Fibroblast of skin of right biceps (primary cell): ENCODE data around the gene PRR9.

Source experiments
- DNase-seq: peaks from one replicate; pipeline ENCODE4 v3.0.0-alpha.2; 2013

PRR9 gene

GRCh38 chr1:153231363-153231762 is 14.0 kb downstream of the PRR9 start:
- no peak for DNase-seq

GRCh38 chr1:153231785-153232184 is 14.4 kb downstream of the PRR9 start:
- no peak for DNase-seq

- DNase-seq = no peak
Measured at GRCh38 chr1:153232553-153232952, 15.2 kb downstream of the PRR9 start.

GRCh38 chr1:153233448-153233847 is 16.1 kb downstream of the PRR9 start:
- DNase-seq = no peak

- DNase-seq = no peak
Measured at GRCh38 chr1:153238527-153238926, 21.1 kb downstream of the PRR9 start.

DNA sequence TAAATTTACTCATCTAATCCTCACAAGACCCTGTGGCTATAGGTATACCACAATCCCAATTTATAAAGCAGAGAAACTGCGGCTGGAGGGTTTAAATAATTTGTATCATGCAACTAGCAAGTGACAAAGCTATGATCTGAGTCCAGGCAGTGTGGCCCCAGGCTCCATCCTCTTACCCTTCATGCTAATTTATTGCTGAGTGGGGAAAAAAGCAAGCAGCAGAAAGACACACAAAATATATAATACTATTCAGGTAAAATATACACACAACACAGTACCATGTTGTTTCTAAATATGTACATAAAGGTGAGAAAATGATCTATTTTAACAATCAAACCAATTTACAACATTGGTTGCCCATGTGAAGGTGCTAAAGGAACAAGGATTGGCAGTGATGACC is 24.8 kb downstream of the PRR9 start:
- no peak for DNase-seq

- no peak for DNase-seq
Measured at GRCh38 chr1:153245466-153245865, 28.1 kb downstream of the PRR9 start.

DNA sequence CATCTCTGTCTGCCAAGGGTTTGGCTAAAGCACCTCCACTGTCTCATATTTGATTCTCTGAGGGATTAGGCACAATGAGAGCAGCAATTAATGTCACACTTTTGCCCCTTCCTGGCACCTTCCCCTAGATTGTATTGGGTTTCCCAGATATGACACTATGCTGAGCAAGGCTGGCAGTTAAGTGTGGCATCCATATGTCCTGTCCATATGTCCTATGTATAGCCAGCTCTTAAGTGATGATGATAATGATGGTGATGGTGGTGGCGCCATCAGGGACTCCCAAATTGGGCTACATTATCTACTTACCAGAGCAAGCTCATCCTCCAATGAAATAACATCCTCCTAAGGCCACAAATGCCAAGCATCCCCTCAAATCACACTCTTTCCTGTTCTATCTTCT is 28.6 kb downstream of the PRR9 start:
- DNase-seq = no peak

DNA sequence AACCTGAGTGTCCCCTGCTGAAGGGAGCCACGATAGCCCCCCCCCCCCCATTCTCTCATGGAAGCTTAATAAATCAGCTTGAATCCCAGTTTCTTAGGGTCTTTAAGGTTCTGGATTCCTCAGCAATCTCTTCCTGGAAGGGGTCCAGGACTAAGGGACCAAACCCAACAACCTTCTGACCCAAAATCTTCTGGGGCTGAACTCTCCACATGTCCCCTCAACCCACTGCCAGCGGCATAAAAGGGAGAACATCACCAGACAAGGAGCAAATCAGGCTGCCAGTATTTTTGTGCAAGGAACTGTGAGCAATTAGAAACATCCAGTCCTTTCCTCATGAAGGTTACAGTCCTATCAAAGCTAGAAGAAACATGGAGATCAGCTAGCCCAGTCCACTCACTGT is 29.4 kb downstream of the PRR9 start:
- no peak for DNase-seq

DNA sequence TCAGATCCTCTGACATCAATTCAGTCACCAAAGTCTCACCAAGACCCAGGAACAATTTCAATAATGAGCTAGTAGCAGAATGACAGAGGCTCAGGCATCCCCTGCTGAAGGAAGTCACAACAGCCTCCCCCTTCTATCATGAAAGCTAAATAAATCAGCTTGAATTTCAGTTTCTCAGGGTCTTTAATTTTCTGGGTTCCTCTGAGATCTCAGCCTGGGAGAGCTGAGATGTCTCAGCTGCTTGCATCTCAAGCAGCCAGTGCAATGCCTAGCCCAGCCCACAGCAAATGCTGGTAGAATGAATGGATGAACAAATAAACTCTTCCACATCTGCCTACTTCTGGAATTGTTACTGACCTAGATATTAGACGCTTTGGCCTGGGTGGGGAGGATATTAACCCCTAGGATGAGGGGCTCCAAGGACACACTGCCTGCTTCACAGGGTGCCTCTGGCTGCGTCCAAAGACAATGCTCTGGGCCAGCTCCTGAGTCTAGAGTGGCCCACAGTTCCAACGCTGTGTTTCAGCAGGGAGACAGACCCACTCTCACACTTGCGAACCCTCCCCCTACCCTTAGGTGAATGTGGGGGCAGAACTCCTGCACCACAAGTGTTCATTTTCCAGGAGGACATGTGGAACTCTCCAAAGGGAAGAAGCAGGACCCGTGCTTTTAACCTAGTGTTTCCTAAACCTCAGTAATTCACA is 30.9 kb downstream of the PRR9 start:
- DNase-seq = no peak

GRCh38 chr1:153250166-153250565 is 32.8 kb downstream of the PRR9 start:
- DNase-seq = no peak

- no peak for DNase-seq
Measured at GRCh38 chr1:153251087-153251486, 33.7 kb downstream of the PRR9 start.

GRCh38 chr1:153251562-153251961 is 34.2 kb downstream of the PRR9 start:
- no peak for DNase-seq

GRCh38 chr1:153251988-153252387 is 34.6 kb downstream of the PRR9 start:
- DNase-seq = no peak

GRCh38 chr1:153253076-153253475 is 35.7 kb downstream of the PRR9 start:
- DNase-seq = no peak

DNA sequence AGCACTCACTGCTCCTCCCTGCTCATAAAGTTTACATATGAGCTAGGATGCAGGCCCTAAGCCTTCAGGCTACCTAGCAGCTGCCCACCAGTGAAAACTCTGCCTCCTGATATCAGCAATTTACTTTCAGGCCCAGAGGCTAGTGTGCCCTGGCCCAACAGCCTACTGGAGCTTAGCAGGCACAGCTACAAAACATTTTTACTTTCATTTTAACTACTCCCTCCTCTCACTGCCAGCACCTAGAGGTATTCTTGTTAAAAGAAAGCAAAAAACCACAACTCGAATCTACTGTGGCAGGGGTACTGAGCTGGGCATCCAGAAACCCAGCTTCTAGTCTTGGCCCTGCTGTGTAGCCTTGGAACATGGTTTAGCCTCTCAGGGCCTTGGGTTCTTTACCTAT is 36.3 kb downstream of the PRR9 start:
- no peak for DNase-seq

DNA sequence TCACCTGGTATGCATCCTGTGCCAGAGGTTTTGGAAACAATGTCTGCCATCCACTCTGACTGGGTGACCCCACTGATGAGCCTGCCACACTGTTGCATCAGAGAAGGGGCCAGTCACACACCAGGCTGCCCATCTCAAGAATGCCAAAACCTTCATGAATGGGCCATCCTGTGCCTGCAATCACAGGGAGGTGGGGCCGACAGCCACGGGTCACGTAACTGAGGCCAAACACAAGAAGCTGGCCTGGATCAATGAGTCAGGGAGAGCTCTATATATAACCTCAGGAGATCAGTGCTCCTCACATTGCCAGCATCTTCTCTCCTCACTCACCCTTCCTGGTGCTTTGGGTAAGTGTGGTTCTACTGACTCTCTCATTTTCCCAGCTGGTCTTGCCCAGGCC is 42.0 kb downstream of the PRR9 start, which contains the start of gene LORICRIN:
Gene LORICRIN (plus strand): TSS at position 301 of the 400 bp plus-strand sequence. CDS start 1,263 bp downstream, outside the sequence.
- no peak for DNase-seq

GRCh38 chr1:153260585-153261280 is 43.3 kb downstream of the PRR9 start:
- no peak for DNase-seq

- peak; percentile 19 for DNase-seq
Measured at GRCh38 chr1:153261281-153262069, 44.1 kb downstream of the PRR9 start.

- no peak for DNase-seq
Measured at GRCh38 chr1:153262070-153262366, 44.6 kb downstream of the PRR9 start.

GRCh38 chr1:153262462-153263157 is 45.2 kb downstream of the PRR9 start:
- DNase-seq = no peak

GRCh38 chr1:153265457-153265856 is 48.1 kb downstream of the PRR9 start:
- DNase-seq = no peak
